Measurements from ENCODE around the gene SLC4A4.

SLC4A4 gene

GRCh38 chr4:71524756-71525155 is 185.9 kb downstream of the SLC4A4 start:
- H3K27ac ChIP-seq = no peak overlapping the region
- DNase-seq (ENCODE audit: low read depth, low spot score) = no peak

- no peak for DNase-seq (ENCODE audit: low read depth, low spot score)
- no peak overlapping the region for H3K27ac ChIP-seq
Measured at GRCh38 chr4:71526637-71527406, 188.0 kb downstream of the SLC4A4 start.

GRCh38 chr4:71532407-71532806 is 193.6 kb downstream of the SLC4A4 start:
- no peak for DNase-seq (ENCODE audit: low read depth, low spot score)
- H3K27ac ChIP-seq = no peak overlapping the region

GRCh38 chr4:71533121-71533520 is 194.3 kb downstream of the SLC4A4 start:
- H3K27ac ChIP-seq = no peak overlapping the region
- DNase-seq (ENCODE audit: low read depth, low spot score) = no peak

- H3K27ac ChIP-seq = no peak overlapping the region
- no peak for DNase-seq (ENCODE audit: low read depth, low spot score)
Measured at GRCh38 chr4:71537551-71538065, 198.8 kb downstream of the SLC4A4 start.

GRCh38 chr4:71538528-71538927 is 199.7 kb downstream of the SLC4A4 start:
- no peak for DNase-seq (ENCODE audit: low read depth, low spot score)
- no peak overlapping the region for H3K27ac ChIP-seq

GRCh38 chr4:71540749-71541269 is 202.0 kb downstream of the SLC4A4 start:
- no peak for DNase-seq (ENCODE audit: low read depth, low spot score)
- H3K27ac ChIP-seq = no peak overlapping the region

GRCh38 chr4:71541541-71541940 is 202.7 kb downstream of the SLC4A4 start:
- no peak for DNase-seq (ENCODE audit: low read depth, low spot score)
- no peak overlapping the region for H3K27ac ChIP-seq

- DNase-seq (ENCODE audit: low read depth, low spot score) = no peak
- H3K27ac ChIP-seq = no peak overlapping the region
Measured at GRCh38 chr4:71545168-71545567, 206.3 kb downstream of the SLC4A4 start.

- no peak overlapping the region for H3K27ac ChIP-seq
- DNase-seq (ENCODE audit: low read depth, low spot score) = no peak
Measured at GRCh38 chr4:71549516-71550160, 210.8 kb downstream of the SLC4A4 start.

- no peak overlapping the region for H3K27ac ChIP-seq
- DNase-seq (ENCODE audit: low read depth, low spot score) = no peak
Measured at GRCh38 chr4:71550220-71551165, 211.7 kb downstream of the SLC4A4 start.

- no peak overlapping the region for H3K27ac ChIP-seq
- DNase-seq (ENCODE audit: low read depth, low spot score) = no peak
Measured at GRCh38 chr4:71553605-71554004, 214.8 kb downstream of the SLC4A4 start.

- no peak for DNase-seq (ENCODE audit: low read depth, low spot score)
Measured at GRCh38 chr4:71554025-71554424, 215.2 kb downstream of the SLC4A4 start.

GRCh38 chr4:71558248-71558647 is 219.4 kb downstream of the SLC4A4 start:
- H3K27ac ChIP-seq = no peak overlapping the region
- DNase-seq (ENCODE audit: low read depth, low spot score) = no peak

More at GRCh38 chr4:71554025-71554424, 215.2 kb downstream of the SLC4A4 start:
- H3K27ac ChIP-seq = no peak overlapping the region

- DNase-seq (ENCODE audit: low read depth, low spot score) = no peak
- no peak overlapping the region for H3K27ac ChIP-seq
Measured at GRCh38 chr4:71559957-71560571, 221.2 kb downstream of the SLC4A4 start.

- no peak overlapping the region for H3K27ac ChIP-seq
- no peak for DNase-seq (ENCODE audit: low read depth, low spot score)
Measured at GRCh38 chr4:71564775-71565174, 226.0 kb downstream of the SLC4A4 start.

- no peak overlapping the region for H3K27ac ChIP-seq
- DNase-seq (ENCODE audit: low read depth, low spot score) = no peak
Measured at GRCh38 chr4:71566856-71567255, 228.0 kb downstream of the SLC4A4 start.

- no peak overlapping the region for H3K27ac ChIP-seq
- no peak for DNase-seq (ENCODE audit: low read depth, low spot score)
Measured at GRCh38 chr4:71568131-71568530, 229.3 kb downstream of the SLC4A4 start.

GRCh38 chr4:71570492-71570891 is 231.7 kb downstream of the SLC4A4 start:
- no peak overlapping the region for H3K27ac ChIP-seq
- DNase-seq (ENCODE audit: low read depth, low spot score) = no peak

GRCh38 chr4:71571346-71571745 is 232.5 kb downstream of the SLC4A4 start:
- H3K27ac ChIP-seq = no peak overlapping the region
- DNase-seq (ENCODE audit: low read depth, low spot score) = no peak

Data from epithelial cell of prostate (primary cell).